ENCODE measurements around the gene TRMT1.

TRMT1 gene

GRCh38 chr19:13101590-13102415, 14.7 kb downstream of the TRMT1 start:
- DNase-seq, result no peak

GRCh38 chr19:13100841-13101589, 15.5 kb downstream of the TRMT1 start:
- DNase-seq, result no peak

- DNase-seq, result no peak
Observed at GRCh38 chr19:13100031-13100588, 16.4 kb downstream of the TRMT1 start.

- no peak for DNase-seq
Observed at GRCh38 chr19:13099073-13099999, 17.2 kb downstream of the TRMT1 start.

GRCh38 chr19:13098277-13099072, 18.1 kb downstream of the TRMT1 start:
- no peak for DNase-seq

GRCh38 chr19:13097463-13098258, 18.9 kb downstream of the TRMT1 start:
- no peak for DNase-seq

- no peak for DNase-seq
Observed at GRCh38 chr19:13097033-13097462, 19.5 kb downstream of the TRMT1 start.

GRCh38 chr19:13095934-13096927, 20.3 kb downstream of the TRMT1 start:
- no peak for DNase-seq

- no peak for DNase-seq
Observed at GRCh38 chr19:13095393-13095784, 21.2 kb downstream of the TRMT1 start.

GRCh38 chr19:13094771-13095392, 21.7 kb downstream of the TRMT1 start:
- no peak for DNase-seq

- peak; percentile 18 to 28 for DNase-seq
Observed at GRCh38 chr19:13094106-13094504, 22.4 kb downstream of the TRMT1 start.

- DNase-seq, result peak; percentile 77 to 86
Observed at GRCh38 chr19:13093407-13094105, 23.0 kb downstream of the TRMT1 start.

- no peak for DNase-seq
Observed at GRCh38 chr19:13092606-13093235, 23.8 kb downstream of the TRMT1 start.

- DNase-seq, result no peak
Observed at GRCh38 chr19:13092158-13092543, 24.4 kb downstream of the TRMT1 start.

- DNase-seq, result no peak
Observed at GRCh38 chr19:13091400-13092157, 25.0 kb downstream of the TRMT1 start.

- no peak for DNase-seq
Observed at GRCh38 chr19:13090511-13091231, 25.9 kb downstream of the TRMT1 start.
